T-helper 2 cell treated with Interferon-gamma antibody and Interleukin-4, amounts not matched to agents 5 μg/mL and 100 μg/mL, for 36 hours (primary cell): ENCODE results near the gene KLC3.

Experiments used
- DNase-seq: peaks from one replicate; pipeline ENCODE4 v3.0.0; 2021; ENCODE audit warnings: low spot score
- H3K27ac Mint-ChIP-seq: one replicate; pipeline ENCODE4 v1.8.0; 2021; ENCODE audit warnings: mild to moderate bottlenecking, mixed read lengths
- H3K27me3 Mint-ChIP-seq: one replicate; pipeline ENCODE4 v1.8.0; 2021; ENCODE audit warnings: low read depth, mixed read lengths
- H3K36me3 Mint-ChIP-seq: one replicate; pipeline ENCODE4 v1.8.0; 2021; ENCODE audit warnings: low read depth, mixed read lengths
- H3K4me1 Mint-ChIP-seq: one replicate; pipeline ENCODE4 v1.8.0; 2021; ENCODE audit warnings: low read depth, mixed read lengths
- H3K4me3 Mint-ChIP-seq: one replicate; pipeline ENCODE4 v1.8.0; 2022; ENCODE audit warnings: mild to moderate bottlenecking, moderate library complexity, mixed read lengths
- H3K9me3 Mint-ChIP-seq: one replicate; pipeline ENCODE4 v1.8.0; 2021; ENCODE audit warnings: mixed read lengths

The KLC3 gene

DNA sequence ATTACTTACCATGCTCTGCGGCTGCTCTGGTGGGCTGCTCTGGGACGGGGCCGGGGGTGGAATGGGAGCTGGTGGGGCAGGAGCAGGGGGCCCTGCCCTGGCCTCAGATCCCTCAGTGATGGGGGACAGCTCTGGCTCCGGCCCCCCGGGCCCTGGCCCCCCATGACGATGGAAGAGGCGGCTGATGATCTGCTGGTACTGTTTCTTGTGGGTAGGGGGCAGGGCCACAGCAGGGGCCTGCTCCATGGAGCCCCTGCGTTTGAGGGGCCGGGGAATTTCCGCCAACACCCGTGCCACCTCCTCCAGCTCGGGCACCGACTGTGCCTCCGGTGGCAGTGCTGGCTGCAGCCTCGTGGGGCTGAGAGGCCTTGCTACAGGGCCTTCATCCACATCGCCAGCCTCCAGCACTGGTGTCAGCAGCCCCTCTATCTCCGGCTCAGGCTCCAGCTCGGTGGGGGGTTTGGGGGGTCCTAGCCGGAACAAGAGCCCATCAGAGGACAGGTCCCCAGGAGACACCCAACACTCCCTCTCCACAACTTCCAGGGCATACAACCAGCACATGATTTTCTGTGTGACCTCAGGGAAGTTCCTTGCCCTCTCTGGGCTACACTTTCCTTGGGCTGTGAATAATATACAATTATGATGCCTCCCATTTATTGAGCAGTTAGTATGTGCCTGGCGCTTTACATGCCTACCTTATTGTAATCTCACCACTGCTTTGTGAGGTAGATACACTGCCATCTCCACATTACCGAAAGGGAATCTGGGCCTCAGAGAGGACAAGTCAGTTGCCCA, 51.5 kb downstream of the KLC3 start:
- H3K27me3 Mint-ChIP-seq = peaks cover 7% of the 10 kb centered on the region
- H3K4me3 Mint-ChIP-seq = no peak overlapping the region
- peaks cover 1% of the 10 kb centered on the region for H3K4me1 Mint-ChIP-seq
- H3K36me3 Mint-ChIP-seq = peaks cover 4% of the 10 kb centered on the region
- no peak overlapping the region for H3K27ac Mint-ChIP-seq
- H3K9me3 Mint-ChIP-seq = no peaks in the 10 kb centered on the region
- no peak for DNase-seq

DNA sequence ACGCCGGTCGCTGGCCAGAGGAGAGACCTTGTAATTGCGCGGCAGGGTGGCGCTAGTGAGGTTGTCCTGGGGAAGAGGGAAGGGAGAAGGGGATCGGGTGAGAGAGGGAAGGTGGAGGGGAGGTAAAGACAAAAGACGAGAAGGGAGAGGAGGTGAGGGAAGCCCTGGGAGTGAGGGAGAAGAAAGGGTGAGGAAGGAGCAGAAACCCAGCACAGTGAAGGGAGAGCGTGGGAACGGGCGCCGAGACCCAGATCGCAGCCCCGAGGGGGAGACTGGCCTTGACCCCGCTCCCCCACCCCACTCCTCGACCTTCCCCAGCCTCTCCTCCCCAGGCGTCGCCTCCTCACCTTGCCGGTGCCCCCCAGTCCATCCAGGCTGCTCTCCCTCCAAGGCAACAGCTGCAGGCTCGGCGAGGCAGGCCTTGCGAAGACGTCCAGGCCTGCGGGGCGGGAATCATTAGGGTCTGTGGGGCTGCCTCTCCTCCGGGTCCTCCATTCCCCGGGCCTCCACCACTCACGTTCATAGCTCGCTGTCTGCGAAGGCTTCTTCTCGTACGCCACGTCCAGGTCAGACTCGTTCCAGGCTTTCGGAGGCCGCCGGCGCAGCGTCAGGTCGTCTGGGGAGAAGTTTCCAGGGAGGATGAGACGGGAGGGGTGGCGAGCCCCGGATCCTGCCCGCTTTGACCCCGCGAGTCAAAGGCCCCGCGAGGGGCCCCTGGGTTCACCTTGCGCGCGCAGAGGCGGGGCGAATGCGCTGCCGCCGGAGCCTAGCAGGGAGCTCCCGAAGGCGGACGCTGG, 55.5 kb downstream of the KLC3 start:
- H3K9me3 Mint-ChIP-seq = no peaks in the 10 kb centered on the region
- H3K4me1 Mint-ChIP-seq = peaks cover 7% of the 10 kb centered on the region
- no peak overlapping the region for H3K4me3 Mint-ChIP-seq
- H3K27ac Mint-ChIP-seq = no peak overlapping the region
- DNase-seq = no peak
- H3K36me3 Mint-ChIP-seq = peaks cover 8% of the 10 kb centered on the region
- peaks cover 14% of the 10 kb centered on the region for H3K27me3 Mint-ChIP-seq

DNA sequence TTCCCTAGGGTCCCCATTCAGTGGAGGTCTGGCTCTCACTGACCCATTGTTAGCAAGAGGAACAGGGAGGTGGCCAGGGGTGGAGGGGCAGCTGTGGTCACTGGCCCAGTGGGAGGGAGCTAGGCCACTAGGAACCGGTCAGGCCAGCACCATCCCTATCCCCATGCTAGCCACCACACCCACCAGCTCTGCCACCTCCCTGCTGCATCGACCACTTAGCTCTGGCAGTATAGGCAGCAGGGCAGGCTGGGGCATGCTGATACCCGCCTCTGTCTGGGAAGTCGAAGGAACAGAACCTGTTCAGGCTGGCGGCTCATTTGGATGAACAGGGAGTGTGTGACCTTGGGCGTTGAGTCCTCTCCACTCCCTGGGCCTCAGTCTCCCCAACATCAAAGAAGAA, 59.6 kb downstream of the KLC3 start:
- Mint-ChIP-seq H3K9me3 (no peaks in the 10 kb centered on the region), H3K4me3 (no peak overlapping the region), H3K4me1 (peaks cover 29% of the 10 kb centered on the region), H3K27me3 (peaks cover 33% of the 10 kb centered on the region), H3K27ac (no peak overlapping the region), H3K36me3 (peaks cover 8% of the 10 kb centered on the region)
- no peak for DNase-seq
